HCT116 (cell line): ENCODE results near the gene ERG. TPM values are rescaled to one million over a fixed set of nuclear protein-coding genes. Genes with fewer than 3 reads are reported as not detected.

Source experiments
- ATAC-seq: fragments of 200-7000 bp; cut with Tn5 transposase; 2 replicates; pipeline ENCODE4 v1.9.1; 2020; ENCODE audit warnings: mild to moderate bottlenecking, moderate library complexity
- BruUV-seq: library from RNA; stranded (reverse); fragments of 400-500 nt; replicated peaks from 2 replicates; lab custom pipeline; 2021; lab: Mats Ljungman, UMichigan
- CTCF ChIA-PET: fragments of 300-600 bp; sonication (Branson Sonifier 250); formaldehyde crosslinking; loops from one replicate; lab custom pipeline; 2021; ENCODE audit warnings: antibody characterized with exemption; lab: Charles Lee
- POLR2A ChIA-PET: fragments of 300-600, 350-600 bp; sonication (Branson Sonifier 250); formaldehyde crosslinking; loops from one replicate; lab custom pipeline; 2021; ENCODE audit warnings: antibody characterized with exemption; lab: Charles Lee
- RAD21 ChIA-PET, 2 experiments: fragments of 300-600 bp; sonication (Branson Sonifier 250); formaldehyde crosslinking; loops; one replicate each; lab custom pipeline; 2023; ENCODE audit warnings: low total read pairs in 2 of 2; ENCODE audit not compliant: uncharacterized antibody in 2 of 2, unreplicated experiment in 2 of 2, low non-redundant PET in 1 of 2; lab: Charles Lee
- DNase-seq: peaks from one replicate; pipeline ENCODE4 v3.0.0-alpha.2; 2010; ENCODE audit warnings: low read depth, low spot score
- H2AFZ ChIP-seq: fragments of 200-600 bp; shearing (Covaris generic), sonication (generic); 2 replicates; pipeline ENCODE4 v1.6.1; 2017; ENCODE audit warnings: low read depth, mixed run types, mixed read lengths, antibody characterized with exemption, low read length; ENCODE audit not compliant: poor library complexity, severe bottlenecking
- H3K27ac ChIP-seq: 2 replicates; pipeline ENCODE4 v1.5.1; 2012; ENCODE audit warnings: low read depth, low read length
- H3K27me3 ChIP-seq: fragments of 200-600 bp; sonication (generic); 2 replicates; pipeline ENCODE4 v1.6.1; 2016; ENCODE audit warnings: mixed run types, low read length, mixed read lengths; ENCODE audit not compliant: insufficient read depth
- H3K36me3 ChIP-seq, 2 experiments: fragments of 200-500 bp in 1 of 2; fragments of 200-600 bp in 1 of 2; sonication (Bioruptor generic) in 1 of 2; sonication (generic) in 1 of 2; 2 replicates each; pipeline versions ENCODE4 v1.5.1 to v1.6.1; 2014 to 2016; ENCODE audit warnings: low read length in 2 of 2, inconsistent platforms in 1 of 2, mixed read lengths in 1 of 2, mixed run types in 1 of 2; ENCODE audit not compliant: insufficient read depth in 2 of 2, control insufficient read depth in 1 of 2
- H3K4me1 ChIP-seq, 2 experiments: fragments of 200-600 bp in 1 of 2; sonication (generic) in 1 of 2; 2 replicates each; pipeline versions ENCODE4 v1.5.1 to v1.6.1; 2012 to 2017; ENCODE audit warnings: low read length in 2 of 2, inconsistent platforms in 1 of 2, mild to moderate bottlenecking in 1 of 2, mixed read lengths in 1 of 2, mixed run types in 1 of 2, moderate library complexity in 1 of 2; ENCODE audit not compliant: insufficient read depth in 2 of 2, control insufficient read depth in 1 of 2
- H3K4me2 ChIP-seq: fragments of 200-600 bp; sonication (generic); 2 replicates; pipeline ENCODE4 v1.6.1; 2017; ENCODE audit warnings: mixed run types, low read length, mixed read lengths
- H3K4me3 ChIP-seq, 2 experiments: fragments of 200-600 bp in 1 of 2; sonication (generic) in 1 of 2; replicated peaks in 1 of 2; 2 replicates each; pipeline ENCODE4 v1.5.1; 2011 to 2016; ENCODE audit warnings: low read length in 2 of 2, control low read depth in 1 of 2, low read depth in 1 of 2, mild to moderate bottlenecking in 1 of 2, mixed read lengths in 1 of 2, mixed run types in 1 of 2
- H3K79me2 ChIP-seq: fragments of 200-600 bp; sonication (generic); 2 replicates; pipeline ENCODE4 v1.6.1; 2017; ENCODE audit warnings: mild to moderate bottlenecking, mixed run types, low read length, moderate library complexity, mixed read lengths; ENCODE audit not compliant: insufficient read depth
- H3K9ac ChIP-seq: fragments of 200-600 bp; sonication (generic); 2 replicates; pipeline ENCODE4 v1.6.1; 2016; ENCODE audit warnings: low read length, mixed read lengths
- H3K9me2 ChIP-seq: fragments of 200-600 bp; sonication (generic), shearing (Covaris generic); 2 replicates; pipeline ENCODE4 v1.6.1; 2017; ENCODE audit warnings: mixed run types, mild to moderate bottlenecking, moderate library complexity; ENCODE audit not compliant: insufficient read depth
- H3K9me3 ChIP-seq, 2 experiments: fragments of 200-500 bp in 1 of 2; fragments of 200-600 bp in 1 of 2; sonication (Bioruptor generic) in 1 of 2; sonication (generic) in 1 of 2; 2 replicates each; pipeline ENCODE4 v1.6.1; 2014 to 2017; ENCODE audit warnings: low read length in 2 of 2, mixed read lengths in 2 of 2, inconsistent platforms in 1 of 2, low read depth in 1 of 2, mild to moderate bottlenecking in 1 of 2, mixed run types in 1 of 2, moderate library complexity in 1 of 2; ENCODE audit not compliant: control insufficient read depth in 1 of 2, insufficient read depth in 1 of 2
- H4K20me1 ChIP-seq: fragments of 200-600 bp; sonication (generic), shearing (Covaris generic); 2 replicates; pipeline ENCODE4 v1.6.1; 2017; ENCODE audit warnings: mixed run types, mild to moderate bottlenecking, moderate library complexity; ENCODE audit not compliant: insufficient read depth
- ATF3 ChIP-seq: IDR thresholded peaks from 2 replicates; pipeline ENCODE4 v1.6.1; 2012
- CBX3 ChIP-seq: IDR thresholded peaks from 2 replicates; pipeline ENCODE4 v1.6.1; 2012; ENCODE audit warnings: low read depth
- ELF1 ChIP-seq: IDR thresholded peaks from 2 replicates; pipeline ENCODE4 v1.6.1; 2012; ENCODE audit warnings: low read depth, borderline replicate concordance
- EZH2 ChIP-seq: fragments of 200-600 bp; sonication (generic); IDR thresholded peaks from 2 replicates; pipeline ENCODE4 v1.6.1; 2017; ENCODE audit warnings: antibody characterized with exemption, mixed run types
- EZH2phosphoT487 ChIP-seq: fragments of 200-600 bp; IDR thresholded peaks from 2 replicates; pipeline ENCODE4 v1.6.1; 2018; ENCODE audit warnings: antibody characterized with exemption, borderline replicate concordance
- JUND ChIP-seq: IDR thresholded peaks from 2 replicates; pipeline ENCODE4 v1.6.1; 2012
- RAD21 ChIP-seq: IDR thresholded peaks from 2 replicates; pipeline ENCODE4 v1.6.1; 2012; ENCODE audit warnings: low read depth, mild to moderate bottlenecking
- REST ChIP-seq: IDR thresholded peaks from 2 replicates; pipeline ENCODE4 v1.6.1; 2012; ENCODE audit warnings: low read depth
- SP1 ChIP-seq: IDR thresholded peaks from 2 replicates; pipeline ENCODE4 v1.6.1; 2012; ENCODE audit warnings: low read depth
- SRF ChIP-seq: IDR thresholded peaks from 2 replicates; pipeline ENCODE4 v1.6.1; 2012; ENCODE audit warnings: low read depth
- YY1 ChIP-seq: IDR thresholded peaks from 2 replicates; pipeline ENCODE4 v1.6.1; 2011; ENCODE audit warnings: low read length, low read depth, moderate library complexity, mild to moderate bottlenecking; ENCODE audit not compliant: insufficient replicate concordance; ENCODE audit errors: extremely low read depth
- intact Hi-C: fragments of 100-400 bp; cut with micrococcal nuclease; formaldehyde crosslinking; loops from 2 replicates; pipeline ENCODE4 v1.10.0; 2022
- total RNA-seq: library from RNA; stranded (reverse); gene quantifications from one replicate; pipeline ENCODE4 v1.2.1, GENCODE V29; 2021; ENCODE audit not compliant: unreplicated experiment

The ERG gene
- total RNA-seq, 1 experiment from 2014 or later, result 0.17 TPM

GRCh38 chr21:38433471-38433870 is 64.8 kb downstream of the ERG start:
- no peaks in the 10 kb centered on the region for H3K9me2 ChIP-seq
- H2AFZ ChIP-seq, result no peak overlapping the region
- no peaks in the 10 kb centered on the region for H3K36me3 ChIP-seq
- TF ChIP-seq EZH2phosphoT487 (no peak), SRF (no peak), RAD21 (no peak), REST (no peak), ATF3 (no peak), SP1 (no peak), CBX3 (no peak), ELF1 (no peak), EZH2 (no peak), YY1 (no peak), JUND (no peak)
- H3K27me3 ChIP-seq, result no peaks in the 10 kb centered on the region; the same call in 1 of the 2 replicates
- intact Hi-C loops, result no loop called here
- H3K27ac ChIP-seq, result no peak overlapping the region
- ChIA-PET POLR2A (no interaction called here), CTCF (no interaction called here), RAD21 (no interaction called here)
- no peak overlapping the region for H3K9ac ChIP-seq
- H3K4me1 ChIP-seq, result no peaks in the 10 kb centered on the region
- no TSS peak for BruUV-seq
- H3K9me3 ChIP-seq, result no peaks in the 10 kb centered on the region
- no peak for ATAC-seq
- H4K20me1 ChIP-seq, result no peaks in the 10 kb centered on the region
- no peak for DNase-seq
- no peak overlapping the region for H3K4me3 ChIP-seq
- no peak overlapping the region for H3K4me2 ChIP-seq
- H3K79me2 ChIP-seq, result no peaks in the 10 kb centered on the region
